Panc1 (cell line): Measurements from ENCODE around the gene APOA1.

Experiments used
- CTCF ChIP-seq: fragments of 450-650 bp; IDR thresholded peaks from 2 replicates; pipeline ENCODE4 v1.5.1; 2017; ENCODE audit warnings: mild to moderate bottlenecking
- POLR2AphosphoS5 ChIP-seq: IDR thresholded peaks from 2 replicates; pipeline ENCODE4 v1.6.1; 2012; ENCODE audit warnings: mild to moderate bottlenecking, low read depth, low read length, moderate library complexity
- REST ChIP-seq, 2 experiments: IDR thresholded peaks; 2 replicates each; pipeline ENCODE4 v1.6.1; 2011 to 2012; ENCODE audit warnings: low read depth in 2 of 2, control low read depth in 1 of 2, low read length in 1 of 2, mild to moderate bottlenecking in 1 of 2, moderate library complexity in 1 of 2; ENCODE audit not compliant: insufficient read depth in 1 of 2
- SIN3A ChIP-seq: IDR thresholded peaks from 2 replicates; pipeline ENCODE4 v1.6.1; 2012; ENCODE audit warnings: low read depth, mild to moderate bottlenecking, low read length, moderate library complexity, borderline replicate concordance; ENCODE audit not compliant: insufficient read depth
- TCF7L2 ChIP-seq: IDR thresholded peaks from 2 replicates; pipeline ENCODE4 v1.6.1; 2011; ENCODE audit warnings: mild to moderate bottlenecking, low read depth, low read length, inconsistent platforms

DNA sequence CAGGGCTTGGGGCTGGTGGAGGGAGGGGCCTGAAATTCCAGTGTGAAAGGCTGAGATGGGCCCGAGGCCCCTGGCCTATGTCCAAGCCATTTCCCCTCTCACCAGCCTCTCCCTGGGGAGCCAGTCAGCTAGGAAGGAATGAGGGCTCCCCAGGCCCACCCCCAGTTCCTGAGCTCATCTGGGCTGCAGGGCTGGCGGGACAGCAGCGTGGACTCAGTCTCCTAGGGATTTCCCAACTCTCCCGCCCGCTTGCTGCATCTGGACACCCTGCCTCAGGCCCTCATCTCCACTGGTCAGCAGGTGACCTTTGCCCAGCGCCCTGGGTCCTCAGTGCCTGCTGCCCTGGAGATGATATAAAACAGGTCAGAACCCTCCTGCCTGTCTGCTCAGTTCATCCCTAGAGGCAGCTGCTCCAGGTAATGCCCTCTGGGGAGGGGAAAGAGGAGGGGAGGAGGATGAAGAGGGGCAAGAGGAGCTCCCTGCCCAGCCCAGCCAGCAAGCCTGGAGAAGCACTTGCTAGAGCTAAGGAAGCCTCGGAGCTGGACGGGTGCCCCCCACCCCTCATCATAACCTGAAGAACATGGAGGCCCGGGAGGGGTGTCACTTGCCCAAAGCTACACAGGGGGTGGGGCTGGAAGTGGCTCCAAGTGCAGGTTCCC, 7.8 kb downstream of the APOA1 start, which contains the start of gene APOC3:
- no peak for TF ChIP-seq CTCF
- TF ChIP-seq SIN3A = no peak
- no peak for TF ChIP-seq POLR2AphosphoS5
- no peak for TF ChIP-seq REST (IDR thresholded peaks at IDR 0.05; ENCODE audit: insufficient read depth in 1 of 2, low read depth in 2 of 2, low read length in 1 of 2)
- TF ChIP-seq TCF7L2 = no peak
